ENCODE measurements around the gene DLG4.

DLG4 gene

GRCh38 chr17:7253082-7253481 lies 33.4 kb upstream of the DLG4 start:
- ChIA-PET POLR2A (interaction anchor here (0.6 to 2.5 kb wide), 2 partner anchors 11 to 150 kb away, joined by 5 to 10 read pairs; no protein-coding TSS in a partner anchor), CTCF (no interaction called here)
- no peak for TF ChIP-seq ZNF585B (tag by site-specific recombination; IDR thresholded peaks at IDR 0.05)
- TF ChIP-seq SP7 (tag by site-specific recombination; IDR thresholded peaks at IDR 0.05): no peak
- TF ChIP-seq MZF1 (tag by site-specific recombination; IDR thresholded peaks at IDR 0.05; ENCODE audit: borderline replicate concordance): no peak
- H3K4me3 ChIP-seq (ENCODE audit: low read depth, low read length): peak overlapping the region; percentile 91
- no peaks in the 10 kb centered on the region for H3K9me3 ChIP-seq (ENCODE audit: control insufficient read depth, insufficient read depth, low read depth, low read length)
- H3K27ac ChIP-seq (ENCODE audit: extremely low read depth, low read depth, low read length): peak overlapping the region; percentile 92
- H3K4me1 ChIP-seq (ENCODE audit: control insufficient read depth, insufficient read depth, low read length): peaks cover 13% of the 10 kb centered on the region; the same call in 1 of the 2 replicates
- peaks cover 39 to 57% of the 10 kb centered on the region in 2 experiments for H3K36me3 ChIP-seq (ENCODE audit: control insufficient read depth in 2 of 2, insufficient read depth in 1 of 2, low read length in 2 of 2)

- POLR2A ChIA-PET: interaction anchor here (0.7 to 2.0 kb wide), 5 partner anchors 12 to 77 kb away, joined by 3 to 33 read pairs (median 9); partner anchors contain the start of genes ACADVL, DLG4, DVL2 and GABARAP
- TF ChIP-seq ZNF112 (tag by site-specific recombination; IDR thresholded peaks at IDR 0.05) (no peak), REPIN1 (tag by site-specific recombination; IDR thresholded peaks at IDR 0.05; ENCODE audit: low read depth) (0 out of 2 replicates have a peak, but pooled peaks have one; percentile 36), ZNF660 (tag by site-specific recombination; IDR thresholded peaks at IDR 0.05) (peak; percentile 64), ZNF394 (tag by site-specific recombination; IDR thresholded peaks at IDR 0.05; ENCODE audit: borderline replicate concordance) (peak; percentile 55; the same call in 1 of the 2 replicates), TRIM28 (IDR thresholded peaks at IDR 0.05; ENCODE audit: borderline replicate concordance, low read length) (peak; percentile 63), ZSCAN23 (tag by site-specific recombination; IDR thresholded peaks at IDR 0.05) (peak; percentile 77), GLIS2 (tag by site-specific recombination; IDR thresholded peaks at IDR 0.05) (peak; percentile 99), ZNF514 (tag by site-specific recombination; IDR thresholded peaks at IDR 0.05) (no peak), ZNF239 (tag by site-specific recombination; IDR thresholded peaks at IDR 0.05) (no peak), ZNF704 (tag by site-specific recombination; IDR thresholded peaks at IDR 0.05) (no peak), ZNF184 (tag by site-specific recombination; IDR thresholded peaks at IDR 0.05) (0 out of 2 replicates have a peak, but pooled peaks have one; percentile 26), ZFP37 (tag by site-specific recombination; IDR thresholded peaks at IDR 0.05) (peak; percentile 96), ZNF791 (tag by site-specific recombination; IDR thresholded peaks at IDR 0.05) (no peak), KLF8 (tag by site-specific recombination; IDR thresholded peaks at IDR 0.05) (peak; percentile 88), ZNF223 (tag by site-specific recombination; IDR thresholded peaks at IDR 0.05) (no peak), ZNF510 (tag by site-specific recombination; IDR thresholded peaks at IDR 0.05; ENCODE audit: insufficient replicate concordance) (no peak), ZSCAN5A (tag by site-specific recombination; IDR thresholded peaks at IDR 0.05) (peak; percentile 78), GLIS1 (tag by site-specific recombination; IDR thresholded peaks at IDR 0.05) (peak; percentile 95), PBX3 (CRISPR knock-in tag; IDR thresholded peaks at IDR 0.05) (peak; percentile 71), ZNF473 (tag by site-specific recombination; IDR thresholded peaks at IDR 0.05) (no peak), YY1 (tag by site-specific recombination; IDR thresholded peaks at IDR 0.05) (peak; percentile 58; the same call in 1 of the 2 replicates), WT1 (tag by site-specific recombination; IDR thresholded peaks at IDR 0.05) (peak; percentile 33), ZNF24 (tag by site-specific recombination; IDR thresholded peaks at IDR 0.05) (peak; percentile 93), ZNF449 (tag by site-specific recombination; IDR thresholded peaks at IDR 0.05) (peak; percentile 90), CTCF (tag by site-specific recombination; IDR thresholded peaks at IDR 0.05) (peak; percentile 99)
These were observed 32.8 kb upstream of the DLG4 start, which contains the start of gene ELP5 for GRCh38 chr17:7252176-7253043. Gene ELP5, plus strand, starts transcription at chr17:7252215. Its CDS starts 336 bp downstream, at chr17:7252551.

More at GRCh38 chr17:7252176-7253043, 32.8 kb upstream of the DLG4 start, which contains the start of gene ELP5:
- CTCF ChIA-PET: no interaction called here
- H3K9me3 ChIP-seq (ENCODE audit: control insufficient read depth, insufficient read depth, low read depth, low read length): no peaks in the 10 kb centered on the region
- H3K27ac ChIP-seq (ENCODE audit: extremely low read depth, low read depth, low read length): peak within 1 kb of the TSS; percentile 92
- H3K4me3 ChIP-seq (ENCODE audit: low read depth, low read length): peak within 1 kb of the TSS; percentile 91
- peaks cover 13% of the 10 kb centered on the region; the same call in 1 of the 2 replicates for H3K4me1 ChIP-seq (ENCODE audit: control insufficient read depth, insufficient read depth, low read length)
- peaks cover 39 to 51% of the 10 kb centered on the region in 2 experiments for H3K36me3 ChIP-seq (ENCODE audit: control insufficient read depth in 2 of 2, insufficient read depth in 1 of 2, low read length in 2 of 2)

All from HEK293 (cell line).